Activated CD4-positive, alpha-beta T cell treated with anti-CD3 and anti-CD28 coated beads for 4 hours (primary cell): Measurements from ENCODE around the gene SARDH.

ENCODE experiments used
- DNase-seq, 2 donors: peaks; one replicate each; pipeline ENCODE4 v3.0.0-alpha.2; 2020

SARDH gene

DNA sequence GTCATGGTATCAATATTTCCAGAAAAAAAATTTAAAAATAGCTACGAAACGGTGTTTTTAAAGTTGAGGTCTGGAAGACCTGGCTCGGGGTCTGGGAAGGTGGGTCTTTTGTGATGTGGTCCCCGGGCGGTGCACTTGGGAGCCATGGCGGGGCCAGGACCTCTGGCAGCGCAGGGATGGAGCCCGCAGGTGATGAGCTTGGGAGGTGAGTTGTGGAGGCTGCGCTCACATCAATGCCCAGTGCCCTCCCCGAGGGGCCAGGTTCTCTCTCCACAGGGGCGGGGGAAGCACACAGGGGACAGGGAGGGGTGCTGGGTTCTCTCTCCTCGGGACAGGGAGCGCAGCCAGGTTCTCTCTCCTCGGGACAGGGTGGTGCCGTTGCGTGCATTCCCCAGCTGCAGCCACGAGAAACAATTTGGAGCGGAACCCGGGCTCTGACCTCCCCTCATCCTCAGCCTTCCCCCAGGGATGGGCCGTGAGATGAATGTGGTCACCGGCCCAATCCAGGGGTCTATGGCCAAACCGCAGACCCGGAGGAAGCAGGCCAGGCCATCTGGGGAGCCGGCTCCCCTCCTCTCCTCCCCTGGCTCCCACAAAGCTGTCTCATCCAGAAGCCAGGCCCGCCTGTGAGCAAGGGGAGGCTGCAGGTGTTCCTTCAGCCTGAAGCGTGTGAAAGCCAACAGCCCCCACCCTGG lies 76.2 kb downstream of the SARDH start:
- DNase-seq, result no peak

DNA sequence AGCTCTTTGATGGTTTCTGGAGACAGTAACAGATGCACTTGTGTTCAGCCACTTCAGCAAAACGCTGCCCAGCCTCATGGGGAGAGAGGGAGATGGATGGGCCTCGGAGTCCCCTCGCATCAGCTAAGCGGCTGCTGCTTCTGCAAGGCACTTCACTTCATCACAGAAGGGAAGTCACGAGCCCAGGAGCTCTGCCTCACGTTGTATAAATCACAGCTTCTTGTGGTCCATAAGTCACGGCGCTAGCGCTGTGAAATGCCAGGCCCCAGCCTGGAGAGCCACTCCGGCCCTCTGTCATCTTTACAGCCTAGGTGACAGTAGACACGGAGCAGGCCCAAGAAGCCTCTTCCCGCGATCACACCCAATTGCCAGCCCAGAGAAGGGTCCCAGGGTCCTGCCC lies 78.6 kb downstream of the SARDH start:
- no peak for DNase-seq

GRCh38 chr9:133658442-133659431 lies 79.4 kb downstream of the SARDH start:
- peak; percentile 20 to 22 for DNase-seq

DNA sequence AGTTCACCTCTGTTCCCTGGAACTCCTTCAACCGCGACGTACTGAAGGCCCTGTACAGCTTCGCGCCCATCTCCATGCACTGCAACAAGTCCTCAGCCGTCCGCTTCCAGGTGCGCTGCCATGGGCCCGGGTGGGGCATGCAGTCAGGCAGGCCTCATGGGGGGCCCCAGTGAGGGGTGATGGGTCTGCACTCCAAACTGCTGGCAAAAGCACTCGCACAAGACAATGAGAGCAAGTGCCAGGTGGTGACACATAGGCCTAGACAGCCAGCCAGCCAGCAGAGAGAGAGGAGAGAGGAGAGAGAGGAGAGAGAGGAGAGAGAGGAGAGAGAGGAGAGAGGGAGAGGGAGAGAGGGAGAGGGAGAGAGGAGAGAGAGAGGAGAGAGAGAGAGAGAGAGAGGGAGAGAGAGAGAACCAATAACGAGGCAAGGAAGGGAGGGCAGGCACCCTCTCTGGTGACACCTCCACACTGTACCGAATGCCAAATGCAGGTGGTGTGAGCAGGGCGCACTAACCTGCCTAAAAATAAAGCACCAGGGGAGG lies 81.0 kb downstream of the SARDH start:
- no peak for DNase-seq

DNA sequence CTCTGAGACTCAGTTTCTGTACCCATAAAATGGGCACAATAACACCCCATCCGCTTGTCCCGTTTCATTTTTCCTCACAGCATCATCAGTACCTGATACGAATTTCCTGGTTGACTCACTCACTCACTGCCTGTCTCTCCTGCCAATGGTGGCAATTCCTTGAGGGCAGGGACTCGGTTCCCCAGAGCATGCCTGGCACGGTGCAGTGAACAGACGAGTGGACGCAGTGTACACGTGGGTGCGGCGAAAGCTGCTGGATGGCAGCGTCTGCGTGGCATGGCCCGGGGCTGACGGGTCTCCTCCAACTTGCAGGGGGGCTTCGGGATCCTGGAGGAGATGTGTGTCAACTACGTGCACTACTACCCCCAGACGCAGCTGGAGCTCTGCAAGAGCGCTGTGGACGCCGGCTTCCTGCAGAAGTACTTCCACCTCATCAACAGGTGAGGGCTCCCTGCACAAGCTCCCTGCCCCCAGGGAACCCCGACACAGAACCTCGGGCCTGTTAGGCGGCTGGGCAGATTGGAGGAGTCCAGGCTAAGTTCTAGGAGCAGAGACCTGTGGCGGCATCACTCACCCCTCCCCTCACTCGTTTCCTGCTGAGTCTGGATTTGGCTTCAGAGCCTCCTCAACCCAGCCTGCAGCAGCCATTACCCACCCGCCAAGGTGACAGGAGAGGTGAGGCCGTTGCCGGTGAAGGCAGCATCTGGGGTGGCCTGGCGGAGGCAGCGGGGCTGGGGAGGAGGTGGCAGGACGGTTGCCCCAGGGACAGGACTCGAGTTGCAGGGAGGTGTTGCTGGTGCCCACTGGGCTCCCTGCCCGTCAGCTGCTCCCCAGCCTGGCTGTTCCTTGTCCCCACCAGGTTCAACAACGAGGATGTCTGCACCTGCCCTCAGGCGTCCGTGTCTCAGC lies 81.7 kb downstream of the SARDH start:
- DNase-seq, result peak; percentile 48 to 54

GRCh38 chr9:133655701-133656100 lies 82.5 kb downstream of the SARDH start:
- no peak for DNase-seq

DNA sequence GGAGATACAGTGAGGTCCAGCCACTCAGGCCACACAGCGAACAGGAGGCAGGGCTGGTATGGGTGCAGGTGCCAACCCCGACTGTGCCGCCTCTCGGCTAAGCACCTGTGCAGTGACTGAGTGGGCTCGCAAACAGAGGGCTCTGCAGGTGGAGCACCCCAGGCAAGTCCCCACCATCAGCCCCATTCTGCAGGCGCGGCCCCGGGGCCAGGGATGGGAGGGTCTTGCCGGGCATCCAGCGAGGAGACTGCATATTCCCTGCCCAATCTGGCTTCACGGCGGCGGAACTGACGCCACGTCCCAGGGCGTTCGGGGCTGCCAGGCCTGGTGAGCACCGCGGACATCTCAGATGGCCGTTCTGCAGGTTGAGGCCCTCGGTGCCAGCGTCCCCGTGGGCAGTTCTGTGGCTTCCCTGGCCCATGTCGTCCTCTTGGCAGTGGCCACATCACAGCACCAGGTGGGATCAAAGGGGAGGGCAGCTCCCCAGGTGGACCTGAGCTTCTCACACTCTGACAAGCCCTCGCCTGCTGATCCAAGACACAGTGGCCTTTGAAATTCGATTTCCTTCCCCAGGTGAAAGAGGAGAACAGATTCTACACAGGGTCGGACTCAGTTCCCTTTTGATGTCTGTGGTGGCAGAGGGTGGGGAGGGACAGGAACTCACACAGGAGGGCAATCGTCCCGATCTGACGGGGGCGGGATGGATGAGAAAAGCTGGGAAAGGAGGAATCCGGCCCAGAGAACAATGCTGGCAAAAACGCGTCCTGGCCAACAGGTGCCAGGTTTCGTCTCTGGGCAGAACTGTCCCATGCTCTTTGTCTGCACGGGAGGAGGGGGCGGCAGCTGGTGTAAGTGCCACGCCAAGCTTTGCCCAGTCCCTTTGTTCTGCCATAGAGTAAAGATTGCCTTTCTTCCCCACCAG lies 83.2 kb downstream of the SARDH start:
- no peak for DNase-seq

DNA sequence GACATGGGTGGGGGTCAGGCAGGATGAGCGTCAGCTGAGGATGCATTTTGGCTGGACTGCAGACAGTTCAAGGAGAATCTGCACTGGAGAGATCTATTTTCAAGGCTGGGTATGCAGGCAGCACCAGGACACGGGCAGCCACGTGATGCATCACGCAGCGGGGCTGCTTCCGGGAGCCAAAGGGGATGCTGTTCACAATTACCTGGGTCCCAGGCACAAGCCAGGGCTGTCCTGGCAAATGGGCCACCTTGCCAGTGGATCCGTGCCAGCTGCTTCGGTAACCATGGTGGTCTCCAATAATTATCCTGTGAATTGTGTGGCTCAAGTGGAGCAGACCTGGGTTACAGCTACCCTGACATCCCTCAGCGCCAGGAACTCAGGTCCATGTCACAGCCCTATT lies 84.5 kb downstream of the SARDH start:
- no peak for DNase-seq

GRCh38 chr9:133650026-133650425 lies 88.1 kb downstream of the SARDH start:
- DNase-seq, result no peak

DNA sequence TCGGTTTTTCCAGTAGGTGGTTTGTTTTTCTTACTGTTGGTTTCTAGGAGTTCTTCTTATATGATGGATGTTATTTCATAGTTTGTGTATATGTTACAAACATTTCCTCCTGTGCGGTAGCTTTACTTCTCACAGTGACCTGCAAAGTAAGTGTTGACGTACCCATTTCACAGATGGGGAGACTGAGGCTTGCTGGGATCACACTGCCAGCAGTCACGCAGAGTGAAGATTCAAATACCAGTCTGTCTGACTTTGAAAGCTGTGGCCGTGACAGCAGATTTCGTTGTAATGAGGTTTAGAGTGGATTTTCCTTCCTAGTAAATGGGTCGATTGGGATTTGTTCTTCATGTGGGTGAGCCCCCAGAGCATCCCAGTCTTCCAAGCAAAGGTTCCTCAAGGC lies 89.0 kb downstream of the SARDH start:
- no peak for DNase-seq

- no peak for DNase-seq
These were observed 90.2 kb downstream of the SARDH start for GRCh38 chr9:133647765-133648469.

GRCh38 chr9:133647148-133647547 lies 91.0 kb downstream of the SARDH start:
- no peak for DNase-seq

GRCh38 chr9:133645021-133645765 lies 93.0 kb downstream of the SARDH start:
- DNase-seq, result no peak

- DNase-seq, result no peak
These were observed 94.0 kb downstream of the SARDH start for GRCh38 chr9:133643978-133644760.

DNA sequence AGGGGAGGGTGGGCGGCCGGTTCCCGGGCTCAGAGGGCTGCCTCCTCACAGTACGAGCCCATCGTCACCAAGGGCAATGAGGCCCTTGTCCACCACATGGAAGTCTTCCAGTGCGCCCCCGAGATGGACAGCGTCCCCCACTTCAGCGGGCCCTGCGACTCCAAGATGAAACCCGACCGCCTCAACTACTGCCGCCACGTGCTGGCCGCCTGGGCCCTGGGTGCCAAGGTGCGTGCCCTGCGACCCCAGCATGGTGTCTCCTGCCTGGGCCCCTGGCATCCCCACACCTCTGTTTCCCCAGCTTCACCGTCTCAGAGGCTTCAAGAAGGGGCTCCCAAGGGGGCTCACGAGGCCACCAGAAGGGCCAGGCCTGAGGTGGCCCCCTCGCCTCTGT lies 94.8 kb downstream of the SARDH start:
- no peak for DNase-seq

- no peak for DNase-seq
These were observed 95.3 kb downstream of the SARDH start for GRCh38 chr9:133642708-133643361.

GRCh38 chr9:133641861-133642595 lies 96.1 kb downstream of the SARDH start:
- DNase-seq, result no peak

DNA sequence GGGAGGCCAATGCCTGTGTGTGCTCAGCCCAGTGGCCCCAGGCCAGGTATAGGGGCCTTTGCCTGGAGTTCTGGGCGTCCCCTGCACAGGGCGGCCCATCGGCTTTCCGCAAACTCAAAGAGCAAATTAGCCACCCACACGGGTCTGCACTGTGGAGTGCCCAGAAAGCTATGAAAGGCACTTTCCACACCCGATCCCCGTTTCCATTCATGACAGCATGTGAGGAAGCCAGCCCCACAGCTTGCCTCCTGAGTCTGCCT lies 96.8 kb downstream of the SARDH start:
- DNase-seq, result no peak
